Measurements from ENCODE around the gene PAQR9.

DNA sequence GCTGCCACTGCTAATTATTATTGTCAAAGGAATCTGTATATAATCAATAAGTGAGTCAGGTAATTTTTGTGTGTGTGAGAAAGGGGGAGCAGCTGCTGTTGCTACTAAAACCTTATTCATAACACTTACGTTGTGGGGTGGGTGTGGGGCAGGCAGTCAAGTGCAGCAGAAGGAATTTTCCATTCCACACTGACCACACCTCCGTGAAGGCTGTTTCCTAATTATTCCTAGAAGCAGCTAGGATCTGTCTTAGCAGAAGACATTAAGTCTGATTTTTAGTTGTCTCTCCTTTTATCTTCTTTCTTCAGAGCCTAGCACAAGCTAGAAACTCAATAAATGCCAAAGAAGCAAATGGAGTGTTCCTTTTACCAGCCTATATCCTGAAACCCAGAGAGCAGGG, 33.9 kb upstream of the PAQR9 start:
- TF ChIP-seq POLR2AphosphoS5 (IDR thresholded peaks at IDR 0.05; ENCODE audit: borderline replicate concordance, low read depth, low read length) (no peak), EZH2 (IDR thresholded peaks at IDR 0.05) (no peak), FOXP2 (optimal IDR thresholded peaks at IDR 0.05; ENCODE audit: control extremely low read depth, extremely low read length, insufficient read depth) (no peak)
